Inferior parietal cortex (tissue), 1 donor: ENCODE data around the gene PRKRIP1.
A peak's percentile ranks its signal among the peaks of the same experiment; 100 is the strongest.
"Not testable (repeated sequence)": the region's sequence is repeated elsewhere in the genome, so short reads cannot be mapped to it uniquely, and the experiment has no call there.

Experiments used
- DNase-seq: peaks from one replicate; pipeline ENCODE4 v3.0.0-alpha.2; 2016; ENCODE audit errors: extremely low spot score

The PRKRIP1 gene, protein sequence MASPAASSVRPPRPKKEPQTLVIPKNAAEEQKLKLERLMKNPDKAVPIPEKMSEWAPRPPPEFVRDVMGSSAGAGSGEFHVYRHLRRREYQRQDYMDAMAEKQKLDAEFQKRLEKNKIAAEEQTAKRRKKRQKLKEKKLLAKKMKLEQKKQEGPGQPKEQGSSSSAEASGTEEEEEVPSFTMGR

DNA sequence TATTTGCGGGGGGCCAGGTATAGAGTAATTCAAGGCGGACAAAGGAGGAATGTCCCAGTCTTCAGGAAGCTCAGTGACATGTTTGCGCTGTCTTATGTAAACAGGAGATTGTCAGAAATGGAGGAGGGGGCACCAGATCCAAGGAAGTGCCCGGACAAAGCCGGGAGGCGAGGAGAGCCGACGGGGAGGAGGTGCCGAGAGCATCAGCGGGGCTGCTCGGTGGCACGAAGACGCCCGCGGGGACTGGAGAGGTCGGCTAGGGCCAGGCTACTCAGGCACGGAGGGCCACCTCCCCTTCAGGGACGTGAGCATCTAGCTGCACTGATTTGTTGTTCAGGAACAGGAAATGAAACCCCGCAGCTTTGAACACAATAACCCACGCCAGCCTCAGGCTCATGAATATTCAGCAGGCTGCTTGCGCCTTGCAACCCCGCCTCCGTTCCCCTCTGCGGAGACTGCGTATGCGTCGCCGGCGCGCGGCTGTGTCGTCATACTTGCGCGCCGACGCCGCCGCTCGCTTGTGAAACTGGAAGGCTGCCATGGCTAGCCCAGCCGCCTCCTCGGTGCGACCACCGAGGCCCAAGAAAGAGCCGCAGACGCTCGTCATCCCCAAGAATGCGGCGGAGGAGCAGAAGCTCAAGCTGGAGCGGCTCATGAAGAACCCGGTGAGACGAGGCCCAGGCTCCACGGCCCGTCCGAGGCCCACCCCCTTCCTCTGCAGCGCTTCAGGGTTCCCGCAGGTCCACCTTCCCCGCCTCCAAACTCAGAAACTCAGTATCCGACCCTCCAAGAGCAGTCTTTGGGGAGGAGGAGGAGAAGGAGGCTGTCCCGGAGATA lies at the start of gene PRKRIP1:
TSS of gene PRKRIP1 (plus strand) at position 491 of the 837 bp plus-strand sequence. CDS start at position 540, 49 bp downstream.
- DNase-seq, result peak; percentile 92

DNA sequence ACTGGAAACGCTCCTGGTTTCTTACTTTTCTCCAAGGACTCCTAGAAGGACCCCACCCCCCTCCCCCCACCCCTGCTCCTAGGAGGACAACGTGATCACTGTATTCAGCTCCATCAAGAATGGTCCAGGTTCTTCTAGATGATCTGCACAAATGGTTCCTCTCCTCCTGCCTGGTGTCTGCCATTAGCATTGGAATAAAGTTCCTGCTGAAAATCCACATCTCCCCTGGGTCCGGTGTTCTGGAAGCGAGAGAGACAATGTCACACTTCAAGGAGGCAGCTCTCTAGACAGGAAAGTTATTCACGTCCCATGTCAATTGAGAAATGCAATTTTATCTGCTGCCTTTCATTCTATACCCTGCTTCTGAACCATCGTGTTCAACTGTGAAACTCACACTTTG lies 49.2 kb upstream of the PRKRIP1 start:
- DNase-seq, result not testable (repeated sequence)

- not testable (repeated sequence) for DNase-seq
Observed at GRCh38 chr7:102356344-102356743, 39.8 kb upstream of the PRKRIP1 start, which contains the start of gene SPDYE6. SPDYE6 (minus strand) TSS chr7:102356444; CDS start chr7:102356023, 421 bp downstream.

- peak; percentile 100 for DNase-seq
Observed at GRCh38 chr7:102363549-102364393, 32.4 kb upstream of the PRKRIP1 start.

DNA sequence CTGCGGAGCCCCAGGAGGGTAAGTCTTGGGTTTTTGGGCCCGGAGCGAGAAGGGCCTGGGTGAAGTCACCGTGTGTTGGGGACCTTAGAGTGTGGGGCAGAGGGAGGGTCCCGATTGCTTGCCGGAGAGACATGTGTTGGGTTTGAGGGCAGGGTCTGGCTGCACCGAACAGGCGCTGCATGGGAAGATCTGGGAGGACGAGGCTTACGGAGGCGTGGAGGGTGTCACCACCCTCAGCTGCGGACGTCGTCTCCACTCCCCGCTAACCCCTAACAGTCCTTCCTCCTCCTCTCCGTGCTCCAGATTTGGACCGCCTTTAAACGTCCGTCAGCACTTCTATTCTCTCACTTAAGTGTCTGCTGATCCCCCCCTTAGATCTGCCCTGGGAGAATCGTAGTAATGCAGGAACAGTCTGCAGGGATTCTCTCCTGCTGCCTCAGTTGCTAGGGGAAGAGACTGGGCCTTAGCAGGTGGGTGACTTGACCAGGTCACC lies 31.7 kb upstream of the PRKRIP1 start:
- DNase-seq, result not testable (repeated sequence)

GRCh38 chr7:102365390-102365789 lies 30.8 kb upstream of the PRKRIP1 start:
- DNase-seq, result not testable (repeated sequence)

- DNase-seq, result not testable (repeated sequence)
Observed at GRCh38 chr7:102370038-102370437, 26.1 kb upstream of the PRKRIP1 start.

DNA sequence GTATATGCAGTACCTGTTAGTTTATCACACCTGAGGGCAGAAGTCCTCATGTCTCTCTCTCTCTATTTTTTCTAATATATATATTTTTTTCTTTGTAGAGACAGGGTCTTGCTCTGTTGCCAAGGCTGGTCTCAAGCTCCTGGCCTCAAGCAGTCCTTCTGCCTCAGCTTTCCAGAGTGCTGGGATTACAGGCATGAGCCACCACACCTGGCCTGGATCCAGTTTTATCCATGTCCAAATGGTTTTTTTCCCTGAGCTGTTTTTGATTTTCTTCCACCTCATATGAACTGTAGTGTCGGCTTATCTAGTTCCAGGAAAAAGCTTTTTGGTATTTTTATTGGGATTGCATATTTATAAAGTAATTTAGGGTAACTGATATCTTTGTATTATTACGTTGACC lies 23.4 kb upstream of the PRKRIP1 start:
- not testable (repeated sequence) for DNase-seq

- no peak for DNase-seq
Observed at GRCh38 chr7:102376964-102377466, 19.1 kb upstream of the PRKRIP1 start.

DNA sequence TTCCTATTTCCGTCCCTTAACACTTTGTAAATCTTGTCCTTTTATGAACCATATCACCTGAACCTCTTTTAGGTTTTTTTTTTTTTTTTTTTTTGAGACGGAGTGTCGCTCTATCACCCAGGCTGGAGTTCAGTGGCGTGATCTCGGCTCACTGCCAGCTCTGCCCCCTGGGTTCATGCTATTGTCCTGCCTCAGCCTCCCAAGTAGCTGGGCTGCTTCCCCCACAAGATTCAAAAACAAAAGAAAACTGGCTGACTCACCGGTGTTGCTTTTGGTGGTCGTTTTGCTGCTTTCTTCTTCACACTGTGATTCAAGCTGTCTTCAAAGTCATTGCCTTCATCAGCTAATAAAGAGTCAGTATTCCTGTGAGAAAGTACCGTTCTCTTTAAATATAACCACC lies 15.3 kb upstream of the PRKRIP1 start:
- DNase-seq, result not testable (repeated sequence)

DNA sequence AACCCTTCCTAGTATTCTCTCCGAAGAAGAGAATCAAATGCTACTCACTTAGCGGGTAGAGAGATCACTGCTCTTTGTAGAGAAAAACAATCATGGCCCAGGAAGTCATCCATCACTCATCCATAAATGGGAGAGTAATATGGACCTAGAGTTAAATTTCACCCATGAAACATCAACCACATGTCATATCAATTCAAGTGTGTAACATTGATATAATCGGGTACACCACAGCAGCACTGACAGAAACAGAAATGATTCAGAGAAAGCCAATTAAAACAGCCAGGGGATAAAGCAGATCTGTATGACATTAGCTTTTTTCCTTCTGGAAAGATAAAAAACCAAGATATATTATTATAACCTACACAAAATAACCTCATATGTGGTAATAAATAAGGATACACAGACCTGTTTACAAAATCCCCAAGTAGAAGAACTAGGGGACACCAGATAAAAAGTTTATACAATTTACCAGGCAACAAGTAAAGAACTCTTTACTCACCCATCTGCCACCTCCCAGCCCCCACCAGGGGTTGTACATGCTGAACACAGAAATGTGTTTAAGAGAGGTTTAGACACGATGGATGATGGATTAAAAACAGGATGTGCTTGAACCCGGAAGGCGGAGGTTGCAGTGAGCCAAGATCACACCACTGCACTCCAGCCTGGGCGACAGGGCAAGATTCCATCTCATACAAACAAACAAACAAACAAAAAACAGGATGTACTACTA lies 14.3 kb upstream of the PRKRIP1 start:
- DNase-seq, result not testable (repeated sequence)

DNA sequence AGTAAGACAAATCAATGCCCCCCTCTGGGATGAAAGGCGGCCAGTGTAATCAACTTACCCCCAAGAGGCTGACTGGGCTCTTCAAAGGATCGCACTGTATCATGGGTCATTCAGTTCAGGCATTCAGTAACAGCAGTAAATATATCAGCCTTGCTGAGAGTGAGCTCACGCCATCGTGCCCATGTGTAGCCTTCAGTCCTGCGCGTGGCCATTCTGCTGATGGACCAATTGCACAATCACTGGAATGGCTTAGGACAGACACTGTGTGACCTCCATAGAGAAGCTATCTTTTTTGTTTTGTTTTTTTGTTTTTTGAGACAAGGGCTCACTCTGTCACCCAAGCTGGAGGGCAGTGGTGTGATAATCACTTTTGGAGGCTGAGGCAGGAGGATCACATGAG lies 9.1 kb upstream of the PRKRIP1 start:
- no peak for DNase-seq

GRCh38 chr7:102389810-102390209 lies 6.4 kb upstream of the PRKRIP1 start:
- no peak for DNase-seq

DNA sequence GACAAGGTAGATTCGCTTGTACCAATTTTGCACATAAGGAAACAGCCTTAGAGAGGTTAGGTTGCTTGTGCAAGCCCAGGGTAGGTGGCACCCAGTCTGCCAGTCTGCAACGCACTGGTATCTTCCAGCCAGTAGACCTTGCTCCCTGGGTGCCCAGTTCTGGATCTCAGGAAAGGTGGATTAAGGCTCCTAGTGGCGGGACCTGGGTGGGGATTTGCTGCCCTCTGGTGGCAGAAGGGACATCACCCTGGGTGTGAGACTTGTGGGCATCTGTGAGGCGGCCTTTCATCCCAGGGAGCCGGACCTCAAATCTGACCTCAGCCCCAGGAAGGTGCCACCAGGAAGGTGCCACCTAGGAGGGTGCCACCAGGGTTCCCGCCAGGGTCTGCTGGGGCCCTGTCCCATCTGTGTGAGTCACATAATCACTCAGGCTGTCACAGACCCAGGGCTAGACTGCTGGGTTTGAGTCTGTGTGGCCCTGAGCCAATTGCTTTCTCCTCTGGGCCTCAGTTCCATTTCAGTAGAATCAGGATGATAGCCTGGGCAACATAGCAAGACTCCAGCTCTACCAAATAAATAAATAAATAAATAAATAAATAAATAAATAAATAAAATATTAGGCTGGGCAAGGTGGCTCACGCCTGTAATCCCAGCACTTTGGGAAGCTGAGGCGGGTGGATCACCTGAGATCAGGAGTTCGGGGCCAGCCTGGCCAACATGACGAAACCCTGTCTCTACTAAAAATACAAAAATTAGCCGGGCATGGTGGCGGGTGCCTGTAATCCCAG lies 5.3 kb upstream of the PRKRIP1 start:
- DNase-seq, result peak; percentile 86

GRCh38 chr7:102392330-102392729 lies 3.8 kb upstream of the PRKRIP1 start:
- no peak for DNase-seq

- DNase-seq, result no peak
Observed at GRCh38 chr7:102393467-102393866, 2.7 kb upstream of the PRKRIP1 start.

DNA sequence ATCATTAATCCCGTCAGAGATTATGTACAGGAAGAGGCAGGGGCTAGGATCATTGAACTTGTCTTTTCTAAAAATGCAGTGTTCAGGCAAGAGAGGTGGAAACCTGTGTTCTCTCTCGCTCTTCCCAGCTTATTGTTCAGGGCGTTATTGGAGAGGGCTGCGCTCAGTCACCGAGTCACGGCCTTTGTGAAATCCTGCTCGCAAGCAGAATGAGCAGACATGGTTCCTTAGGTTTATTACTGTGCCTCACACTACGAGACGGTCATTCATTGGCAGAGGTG lies 631 bp upstream of the PRKRIP1 start:
- DNase-seq, result no peak

DNA sequence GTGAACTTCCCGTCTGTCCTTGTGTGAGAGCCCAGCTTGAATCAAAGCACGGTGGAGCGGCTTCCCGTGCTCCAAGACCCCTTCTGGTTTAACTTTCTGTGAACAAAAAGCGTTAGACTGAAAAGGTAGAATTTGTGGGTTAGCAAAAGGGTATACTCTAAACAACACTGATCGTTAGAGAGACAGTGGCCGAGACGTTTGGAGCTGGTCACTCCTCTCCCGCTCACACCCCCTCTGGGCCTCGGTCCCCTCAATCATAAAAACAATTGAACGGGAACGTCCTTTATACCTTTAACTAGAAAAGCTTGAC lies 502 bp downstream of the PRKRIP1 start:
- no peak for DNase-seq

DNA sequence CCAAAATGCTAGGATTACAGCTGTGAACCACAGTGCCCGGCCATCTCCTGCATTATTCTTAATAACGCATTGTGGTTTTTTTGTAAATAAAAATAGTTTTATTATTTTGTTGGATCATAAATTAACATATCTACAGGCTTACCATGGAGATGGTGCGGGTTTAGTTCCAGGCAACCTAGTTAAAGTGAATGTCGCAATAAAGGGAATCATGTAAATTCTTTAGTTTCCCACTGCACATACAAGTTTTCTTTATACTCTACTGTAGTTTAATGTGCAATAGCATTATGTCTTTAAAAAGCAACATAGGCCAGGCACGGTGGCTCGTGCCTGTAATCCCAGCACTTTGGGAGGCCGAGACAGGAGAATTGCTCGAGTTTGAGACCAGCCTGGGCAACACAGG lies 2.4 kb downstream of the PRKRIP1 start:
- DNase-seq, result no peak

DNA sequence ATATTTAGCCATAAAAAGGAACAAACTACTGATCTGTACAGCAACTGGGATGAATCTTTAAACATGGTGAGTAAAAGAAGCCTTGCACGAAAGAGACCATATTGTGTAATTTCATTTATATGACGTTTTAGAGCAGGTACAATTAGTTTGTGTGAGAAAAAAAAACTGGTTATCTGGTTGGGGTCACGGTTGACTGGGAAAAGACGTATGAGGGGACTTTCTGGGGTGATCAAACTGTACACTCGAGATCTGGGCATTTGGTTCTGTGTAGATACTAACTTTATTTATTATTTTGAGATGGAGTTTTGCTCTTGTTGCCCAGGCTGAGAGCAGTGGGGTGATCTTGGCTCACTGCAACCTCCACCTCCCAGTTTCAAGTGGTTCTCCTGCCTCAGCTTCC lies 4.2 kb downstream of the PRKRIP1 start:
- no peak for DNase-seq

GRCh38 chr7:102403563-102403962 lies 7.4 kb downstream of the PRKRIP1 start:
- no peak for DNase-seq
